Measurements from ENCODE around the gene URGCP.

GRCh38 chr7:43933902-43934560, 27.6 kb upstream of the URGCP start:
- TF ChIP-seq CTCF (IDR thresholded peaks at IDR 0.05; ENCODE audit: low read depth, low read length) (no peak), MAX (IDR thresholded peaks at IDR 0.05; ENCODE audit: low read depth, low read length) (no peak), POLR2A (IDR thresholded peaks at IDR 0.05; ENCODE audit: extremely low read depth, insufficient read length) (no peak)

Measured in NB4 (cell line).